ENCODE results near the gene GMEB2. TPM values are rescaled to one million over a fixed set of nuclear protein-coding genes. Genes with fewer than 3 reads are reported as not detected.
A peak's percentile ranks its signal among the peaks of the same experiment; 100 is the strongest.

The GMEB2 gene
- total and polyA plus RNA-seq, 10 of the 15 experiments (the other 5 are each of a cell fraction or from before 2014, with no cell fraction given), result 0.08 to 15.1 (median 6.9) TPM

DNA sequence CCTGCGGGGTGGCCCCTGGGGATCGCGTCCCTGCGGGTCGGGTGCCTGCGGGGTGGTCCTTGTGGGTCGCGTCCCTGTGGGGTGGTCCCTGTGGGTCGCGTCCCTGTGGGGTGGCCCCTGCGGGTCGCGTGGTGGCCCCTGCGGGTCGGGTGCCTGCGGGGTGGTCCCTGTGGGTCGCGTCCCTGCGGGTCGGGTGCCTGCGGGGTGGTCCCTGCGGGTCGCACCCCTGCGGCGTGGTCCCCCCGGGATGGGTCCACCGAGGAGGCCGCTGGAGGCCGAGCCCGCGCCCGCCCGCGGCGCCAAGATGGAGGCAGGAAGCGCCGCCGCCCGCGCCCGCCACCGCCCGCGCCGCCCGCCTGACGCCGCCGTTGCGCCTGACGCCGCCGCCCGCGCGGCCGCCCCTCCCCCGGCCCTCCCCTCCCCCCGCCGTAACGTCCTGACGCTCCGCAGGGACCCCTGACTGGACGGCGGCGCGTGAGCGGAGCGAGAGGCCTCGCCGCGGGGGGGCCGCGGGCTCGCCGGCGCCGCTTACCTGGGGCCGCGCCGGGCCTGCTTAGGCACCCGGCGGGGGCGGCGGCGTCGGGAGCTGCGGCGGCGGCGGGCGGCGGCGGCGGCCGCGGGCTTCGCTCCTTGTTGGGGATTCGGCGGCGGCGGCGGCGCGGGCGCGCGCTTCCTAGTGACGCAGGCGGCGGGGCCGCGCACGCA is at the start of gene GMEB2 (continued):
- TF ChIP-seq WRNIP1 (IDR thresholded peaks at IDR 0.05; ENCODE audit: borderline replicate concordance, low read depth, low read length) (no peak), NR2C1 (IDR thresholded peaks at IDR 0.05) (peak; percentile 14; the same call in 1 of the 2 replicates), ZNF622 (IDR thresholded peaks at IDR 0.05) (no peak), GABPA (IDR thresholded peaks at IDR 0.05; ENCODE audit: low read depth) (no peak), SMARCA5 (IDR thresholded peaks at IDR 0.05) (no peak), EGR1 (IDR thresholded peaks at IDR 0.05; ENCODE audit: borderline replicate concordance in 1 of 2, low read depth in 2 of 2, low read length in 2 of 2) (peak; percentile 62 to 76; a peak in 2 of 3 replicates), GATAD2B (conservative IDR thresholded peaks at IDR 0.05; ENCODE audit: low read depth) (peak; percentile 63; the same call in 1 of the 2 replicates), RCOR1 (conservative IDR thresholded peaks at IDR 0.05; ENCODE audit: low read depth, low read length) (no peak), SIX5 (IDR thresholded peaks at IDR 0.05; ENCODE audit: low read depth, low read length, severe bottlenecking) (no peak), HDAC6 (IDR thresholded peaks at IDR 0.05; ENCODE audit: unreplicated experiment) (no peak), BHLHE40 (IDR thresholded peaks at IDR 0.05; ENCODE audit: borderline replicate concordance in 1 of 2, low read depth in 2 of 2, low read length in 1 of 2) (peak in 1 of 2 experiments; percentile 69; a peak in 2 of 4 replicates), BCL11A (IDR thresholded peaks at IDR 0.05; ENCODE audit: low read depth, low read length) (no peak), SIN3A (IDR thresholded peaks at IDR 0.05; ENCODE audit: low read depth, low read length) (no peak), LARP7 (IDR thresholded peaks at IDR 0.05) (peak; percentile 51; the same call in 1 of the 2 replicates), NFYA (IDR thresholded peaks at IDR 0.05; ENCODE audit: borderline replicate concordance, low read depth, low read length) (no peak), PAX8 (IDR thresholded peaks at IDR 0.05) (no peak), TAF1 (IDR thresholded peaks at IDR 0.05; ENCODE audit: borderline replicate concordance, low read depth, low read length) (peak; percentile 54; the same call in 1 of the 2 replicates), CHD4 (IDR thresholded peaks at IDR 0.05) (no peak)
- TF ChIP-seq, protein P1, sequence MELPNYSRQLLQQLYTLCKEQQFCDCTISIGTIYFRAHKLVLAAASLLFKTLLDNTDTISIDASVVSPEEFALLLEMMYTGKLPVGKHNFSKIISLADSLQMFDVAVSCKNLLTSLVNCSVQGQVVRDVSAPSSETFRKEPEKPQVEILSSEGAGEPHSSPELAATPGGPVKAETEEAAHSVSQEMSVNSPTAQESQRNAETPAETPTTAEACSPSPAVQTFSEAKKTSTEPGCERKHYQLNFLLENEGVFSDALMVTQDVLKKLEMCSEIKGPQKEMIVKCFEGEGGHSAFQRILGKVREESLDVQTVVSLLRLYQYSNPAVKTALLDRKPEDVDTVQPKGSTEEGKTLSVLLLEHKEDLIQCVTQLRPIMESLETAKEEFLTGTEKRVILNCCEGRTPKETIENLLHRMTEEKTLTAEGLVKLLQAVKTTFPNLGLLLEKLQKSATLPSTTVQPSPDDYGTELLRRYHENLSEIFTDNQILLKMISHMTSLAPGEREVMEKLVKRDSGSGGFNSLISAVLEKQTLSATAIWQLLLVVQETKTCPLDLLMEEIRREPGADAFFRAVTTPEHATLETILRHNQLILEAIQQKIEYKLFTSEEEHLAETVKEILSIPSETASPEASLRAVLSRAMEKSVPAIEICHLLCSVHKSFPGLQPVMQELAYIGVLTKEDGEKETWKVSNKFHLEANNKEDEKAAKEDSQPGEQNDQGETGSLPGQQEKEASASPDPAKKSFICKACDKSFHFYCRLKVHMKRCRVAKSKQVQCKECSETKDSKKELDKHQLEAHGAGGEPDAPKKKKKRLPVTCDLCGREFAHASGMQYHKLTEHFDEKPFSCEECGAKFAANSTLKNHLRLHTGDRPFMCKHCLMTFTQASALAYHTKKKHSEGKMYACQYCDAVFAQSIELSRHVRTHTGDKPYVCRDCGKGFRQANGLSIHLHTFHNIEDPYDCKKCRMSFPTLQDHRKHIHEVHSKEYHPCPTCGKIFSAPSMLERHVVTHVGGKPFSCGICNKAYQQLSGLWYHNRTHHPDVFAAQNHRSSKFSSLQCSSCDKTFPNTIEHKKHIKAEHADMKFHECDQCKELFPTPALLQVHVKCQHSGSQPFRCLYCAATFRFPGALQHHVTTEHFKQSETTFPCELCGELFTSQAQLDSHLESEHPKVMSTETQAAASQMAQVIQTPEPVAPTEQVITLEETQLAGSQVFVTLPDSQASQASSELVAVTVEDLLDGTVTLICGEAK (IDR thresholded peaks at IDR 0.05; ENCODE audit: borderline replicate concordance), result no peak
- TF ChIP-seq, protein P2, sequence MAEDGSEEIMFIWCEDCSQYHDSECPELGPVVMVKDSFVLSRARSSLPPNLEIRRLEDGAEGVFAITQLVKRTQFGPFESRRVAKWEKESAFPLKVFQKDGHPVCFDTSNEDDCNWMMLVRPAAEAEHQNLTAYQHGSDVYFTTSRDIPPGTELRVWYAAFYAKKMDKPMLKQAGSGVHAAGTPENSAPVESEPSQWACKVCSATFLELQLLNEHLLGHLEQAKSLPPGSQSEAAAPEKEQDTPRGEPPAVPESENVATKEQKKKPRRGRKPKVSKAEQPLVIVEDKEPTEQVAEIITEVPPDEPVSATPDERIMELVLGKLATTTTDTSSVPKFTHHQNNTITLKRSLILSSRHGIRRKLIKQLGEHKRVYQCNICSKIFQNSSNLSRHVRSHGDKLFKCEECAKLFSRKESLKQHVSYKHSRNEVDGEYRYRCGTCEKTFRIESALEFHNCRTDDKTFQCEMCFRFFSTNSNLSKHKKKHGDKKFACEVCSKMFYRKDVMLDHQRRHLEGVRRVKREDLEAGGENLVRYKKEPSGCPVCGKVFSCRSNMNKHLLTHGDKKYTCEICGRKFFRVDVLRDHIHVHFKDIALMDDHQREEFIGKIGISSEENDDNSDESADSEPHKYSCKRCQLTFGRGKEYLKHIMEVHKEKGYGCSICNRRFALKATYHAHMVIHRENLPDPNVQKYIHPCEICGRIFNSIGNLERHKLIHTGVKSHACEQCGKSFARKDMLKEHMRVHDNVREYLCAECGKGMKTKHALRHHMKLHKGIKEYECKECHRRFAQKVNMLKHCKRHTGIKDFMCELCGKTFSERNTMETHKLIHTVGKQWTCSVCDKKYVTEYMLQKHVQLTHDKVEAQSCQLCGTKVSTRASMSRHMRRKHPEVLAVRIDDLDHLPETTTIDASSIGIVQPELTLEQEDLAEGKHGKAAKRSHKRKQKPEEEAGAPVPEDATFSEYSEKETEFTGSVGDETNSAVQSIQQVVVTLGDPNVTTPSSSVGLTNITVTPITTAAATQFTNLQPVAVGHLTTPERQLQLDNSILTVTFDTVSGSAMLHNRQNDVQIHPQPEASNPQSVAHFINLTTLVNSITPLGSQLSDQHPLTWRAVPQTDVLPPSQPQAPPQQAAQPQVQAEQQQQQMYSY (CRISPR knock-in tag; IDR thresholded peaks at IDR 0.05), result no peak
- TF ChIP-seq, protein P3, sequence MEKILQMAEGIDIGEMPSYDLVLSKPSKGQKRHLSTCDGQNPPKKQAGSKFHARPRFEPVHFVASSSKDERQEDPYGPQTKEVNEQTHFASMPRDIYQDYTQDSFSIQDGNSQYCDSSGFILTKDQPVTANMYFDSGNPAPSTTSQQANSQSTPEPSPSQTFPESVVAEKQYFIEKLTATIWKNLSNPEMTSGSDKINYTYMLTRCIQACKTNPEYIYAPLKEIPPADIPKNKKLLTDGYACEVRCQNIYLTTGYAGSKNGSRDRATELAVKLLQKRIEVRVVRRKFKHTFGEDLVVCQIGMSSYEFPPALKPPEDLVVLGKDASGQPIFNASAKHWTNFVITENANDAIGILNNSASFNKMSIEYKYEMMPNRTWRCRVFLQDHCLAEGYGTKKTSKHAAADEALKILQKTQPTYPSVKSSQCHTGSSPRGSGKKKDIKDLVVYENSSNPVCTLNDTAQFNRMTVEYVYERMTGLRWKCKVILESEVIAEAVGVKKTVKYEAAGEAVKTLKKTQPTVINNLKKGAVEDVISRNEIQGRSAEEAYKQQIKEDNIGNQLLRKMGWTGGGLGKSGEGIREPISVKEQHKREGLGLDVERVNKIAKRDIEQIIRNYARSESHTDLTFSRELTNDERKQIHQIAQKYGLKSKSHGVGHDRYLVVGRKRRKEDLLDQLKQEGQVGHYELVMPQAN (conservative IDR thresholded peaks at IDR 0.05), result peak; percentile 35; the same call in 1 of the 2 replicates
